ENCODE measurements around the gene CPZ.
"Not testable (repeated sequence)": the region's sequence is repeated elsewhere in the genome, so short reads cannot be mapped to it uniquely, and the experiment has no call there.

The CPZ gene

DNA sequence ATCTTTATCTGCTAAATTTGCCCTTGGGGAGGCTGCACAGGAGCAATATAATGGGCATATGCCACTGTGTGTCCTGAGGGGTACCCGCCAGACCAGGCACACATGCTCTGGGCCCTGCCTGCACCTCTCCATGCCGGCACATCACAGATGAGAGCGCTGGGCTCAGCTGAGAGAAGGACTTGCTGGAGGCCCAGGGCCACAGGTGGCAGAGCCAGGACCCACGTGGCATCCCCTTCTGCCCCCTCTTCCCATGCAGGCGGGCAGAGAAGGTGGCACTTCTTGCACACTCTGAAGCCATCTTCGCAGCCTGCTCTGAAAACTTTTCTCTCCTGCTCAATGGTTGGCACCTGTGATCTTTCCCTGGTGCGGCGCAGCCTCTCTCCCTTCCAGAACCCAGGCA lies 20.1 kb downstream of the CPZ start:
- DNase-seq (ENCODE audit: low read depth) = no peak

DNA sequence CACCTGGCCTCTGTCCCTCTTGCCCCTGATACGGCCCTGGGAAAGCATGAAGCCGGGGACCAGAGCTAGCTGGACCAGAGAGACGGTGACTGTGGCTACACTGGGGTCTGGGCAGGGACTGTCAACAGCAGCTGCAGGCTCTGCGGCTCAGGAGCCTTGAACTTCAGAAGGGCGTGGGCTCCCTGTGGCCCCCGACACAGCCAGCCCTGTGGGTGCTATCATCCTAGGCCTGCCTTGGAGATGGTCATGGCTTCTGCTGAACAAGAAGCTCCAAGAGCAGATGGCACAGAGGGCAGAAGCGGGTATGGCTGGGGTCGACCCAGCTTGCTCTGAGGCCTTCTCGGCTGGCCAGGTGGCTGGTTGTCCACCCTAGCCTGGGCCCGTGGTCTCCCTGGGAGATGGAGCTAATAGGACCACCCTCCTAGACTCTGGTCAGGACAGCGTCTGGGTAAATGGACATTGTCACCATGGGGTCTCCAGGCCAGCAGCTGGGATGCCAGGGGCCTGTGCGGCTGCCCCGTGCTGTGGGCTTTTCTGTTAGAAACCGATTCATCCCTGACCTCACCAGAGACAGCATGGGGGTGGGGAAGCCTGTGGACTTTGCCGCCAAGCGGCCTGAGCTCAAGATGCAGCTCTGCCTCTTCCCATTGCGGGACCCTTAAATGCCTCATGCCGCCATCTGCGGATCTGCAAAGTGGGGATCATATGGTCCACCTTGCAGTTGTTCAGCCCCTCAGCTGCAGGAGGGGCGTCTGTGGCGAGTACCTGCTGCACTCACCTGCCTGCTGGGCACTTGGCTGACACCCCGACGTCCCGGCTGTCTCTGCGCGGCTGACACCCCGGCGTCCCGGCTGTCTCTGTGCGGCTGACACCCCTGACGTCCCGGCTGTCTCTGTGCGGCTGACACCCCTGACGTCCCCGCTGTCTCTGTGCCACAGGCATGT lies 21.1 kb downstream of the CPZ start:
- DNase-seq (ENCODE audit: low read depth) = no peak

DNA sequence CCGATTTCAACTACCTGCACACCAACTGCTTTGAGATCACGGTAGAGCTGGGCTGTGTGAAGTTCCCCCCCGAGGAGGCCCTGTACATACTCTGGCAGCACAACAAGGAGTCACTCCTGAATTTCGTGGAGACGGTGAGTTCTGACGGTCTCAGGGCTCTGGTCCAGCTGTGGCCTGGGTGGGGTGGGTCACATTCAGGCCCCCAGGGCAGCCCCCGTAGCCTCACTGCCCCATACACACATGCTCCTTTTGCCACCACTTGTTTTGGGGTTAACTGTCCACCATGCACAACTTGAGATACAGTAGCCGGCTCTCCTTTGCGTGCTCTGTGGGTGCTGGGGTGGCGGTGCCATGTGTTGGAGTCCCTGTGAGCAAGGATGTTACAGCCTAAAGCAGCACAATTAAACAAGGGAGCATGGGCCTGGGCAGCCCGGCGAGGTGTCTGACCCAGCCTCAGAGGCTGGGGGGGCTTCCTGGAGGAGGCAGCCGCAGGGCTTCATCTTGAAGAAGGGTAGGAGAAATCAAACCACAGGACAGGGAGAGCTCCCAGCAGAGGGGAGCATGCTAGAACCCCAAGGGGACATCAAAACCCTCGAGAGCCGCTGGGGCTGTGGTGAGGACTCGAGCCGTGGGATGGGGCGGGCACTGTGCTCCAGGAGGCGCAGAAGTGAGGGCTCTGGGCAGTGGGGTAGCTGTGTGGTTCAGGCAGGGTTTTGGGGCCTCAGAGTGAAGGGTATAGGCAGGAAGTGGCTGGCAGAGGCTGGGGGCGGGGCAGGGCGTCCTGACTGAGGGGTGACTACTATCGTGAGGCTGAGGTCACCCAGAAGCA lies 22.0 kb downstream of the CPZ start:
- no peak for DNase-seq (ENCODE audit: low read depth)

- DNase-seq (ENCODE audit: low read depth) = no peak
Measured at GRCh38 chr4:8615366-8615765, 22.8 kb downstream of the CPZ start.

GRCh38 chr4:8615921-8616787 lies 23.6 kb downstream of the CPZ start:
- no peak for DNase-seq (ENCODE audit: low read depth)

- DNase-seq (ENCODE audit: low read depth) = no peak
Measured at GRCh38 chr4:8616831-8617230, 24.3 kb downstream of the CPZ start.

GRCh38 chr4:8617486-8618040 lies 25.0 kb downstream of the CPZ start:
- DNase-seq (ENCODE audit: low read depth) = no peak

DNA sequence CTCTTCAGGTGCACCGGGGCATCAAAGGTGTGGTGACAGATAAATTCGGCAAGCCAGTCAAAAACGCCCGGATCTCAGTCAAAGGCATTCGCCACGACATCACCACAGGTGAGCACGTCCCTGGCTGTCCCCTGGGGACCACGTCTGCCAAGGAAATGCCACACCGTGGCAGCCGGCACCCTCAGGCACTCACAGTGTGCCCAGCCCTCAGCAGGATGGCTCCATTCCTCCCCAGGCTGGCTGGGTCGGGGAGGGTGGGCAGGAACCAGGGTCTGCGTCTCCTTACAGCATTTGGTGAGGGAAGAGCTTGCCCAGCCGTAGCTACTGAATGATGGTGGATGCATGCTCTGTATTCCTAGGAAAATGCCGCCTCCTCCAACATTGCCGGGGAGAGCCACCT lies 25.9 kb downstream of the CPZ start:
- DNase-seq (ENCODE audit: low read depth) = no peak

DNA sequence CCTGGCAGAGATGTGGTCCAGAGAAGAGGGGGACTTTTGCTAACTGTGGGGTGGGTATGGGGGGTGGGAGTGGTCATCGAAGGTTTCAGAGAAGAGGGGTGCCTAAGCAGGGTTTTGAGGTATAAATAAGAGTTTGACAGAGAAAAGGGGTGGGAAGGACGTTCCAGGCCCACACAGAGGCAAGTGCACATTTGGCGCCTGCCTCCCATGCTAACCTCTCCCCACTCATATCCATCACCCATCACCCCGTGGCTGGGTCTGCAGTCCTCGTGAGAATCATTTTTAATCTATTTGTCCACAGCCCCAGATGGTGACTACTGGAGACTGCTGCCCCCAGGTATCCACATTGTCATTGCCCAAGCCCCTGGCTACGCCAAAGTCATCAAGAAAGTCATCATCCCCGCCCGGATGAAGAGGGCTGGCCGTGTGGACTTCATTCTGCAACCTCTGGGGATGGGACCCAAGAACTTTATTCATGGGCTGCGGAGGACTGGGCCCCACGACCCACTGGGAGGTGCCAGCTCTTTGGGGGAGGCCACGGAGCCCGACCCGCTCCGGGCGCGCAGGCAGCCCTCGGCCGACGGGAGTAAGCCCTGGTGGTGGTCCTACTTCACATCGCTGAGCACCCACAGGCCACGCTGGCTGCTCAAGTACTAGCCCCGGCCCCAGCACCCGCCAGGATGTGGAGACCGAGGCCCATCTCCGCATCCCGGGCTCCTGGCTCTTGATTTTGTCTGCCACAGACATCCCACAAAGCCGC lies 26.6 kb downstream of the CPZ start:
- no peak for DNase-seq (ENCODE audit: low read depth)

DNA sequence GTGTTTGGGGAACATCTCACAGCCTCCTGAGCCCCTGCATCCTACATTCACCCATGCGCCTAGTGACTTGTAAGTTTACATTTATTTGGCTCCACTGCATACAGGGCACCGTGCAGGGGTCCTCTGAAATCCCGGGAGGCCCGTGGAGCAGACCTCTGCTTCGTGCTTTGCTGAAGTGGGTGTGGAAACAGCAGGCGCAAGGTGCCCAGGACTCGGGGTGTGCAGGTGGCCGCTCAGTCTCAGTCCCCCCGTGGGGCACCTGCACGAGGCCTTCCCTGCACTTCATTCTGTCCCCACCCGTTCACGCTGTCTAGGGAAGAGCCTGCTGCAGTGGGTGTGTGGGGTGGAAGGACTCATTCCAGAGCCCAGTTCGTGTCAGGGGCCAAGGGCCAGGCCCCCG lies 28.6 kb downstream of the CPZ start:
- DNase-seq (ENCODE audit: low read depth) = not testable (repeated sequence)

DNA sequence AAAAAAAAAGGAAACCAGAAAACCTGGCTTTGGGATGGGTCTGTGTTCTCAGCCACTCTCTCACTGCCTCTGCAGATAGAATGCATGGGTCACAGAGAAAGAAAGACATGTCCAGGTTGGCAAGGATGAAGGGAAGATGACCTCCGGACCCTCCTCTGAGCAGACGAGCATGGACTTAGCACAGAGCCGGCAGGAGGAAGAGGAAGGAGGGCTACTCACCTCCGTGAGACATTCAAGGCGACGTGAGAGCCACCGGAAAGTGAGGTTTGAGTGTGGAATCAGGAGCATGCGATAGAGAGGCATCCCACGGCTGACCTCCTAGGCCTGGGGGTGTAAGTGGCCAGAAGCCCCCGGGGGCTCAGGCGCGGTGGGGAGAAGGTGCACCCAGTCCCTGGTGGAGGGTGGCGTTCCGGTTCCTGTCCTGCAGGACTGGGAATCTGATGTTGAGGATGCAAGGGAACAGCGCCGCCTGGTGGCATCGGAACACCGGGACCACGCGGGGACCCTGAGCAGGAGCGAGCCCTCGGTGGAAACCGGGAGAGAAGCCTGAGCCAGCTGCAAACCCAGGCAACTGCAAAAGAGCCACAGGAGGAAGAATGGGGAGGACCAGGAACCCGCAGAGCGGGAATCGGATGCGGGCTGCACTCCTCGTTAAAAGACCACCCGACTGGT lies 32.2 kb downstream of the CPZ start:
- DNase-seq (ENCODE audit: low read depth) = not testable (repeated sequence)

GRCh38 chr4:8630240-8630905 lies 37.8 kb downstream of the CPZ start:
- not testable (repeated sequence) for DNase-seq (ENCODE audit: low read depth)

- DNase-seq (ENCODE audit: low read depth) = not testable (repeated sequence)
Measured at GRCh38 chr4:8631896-8632295, 39.3 kb downstream of the CPZ start.

GRCh38 chr4:8634773-8635172 lies 42.2 kb downstream of the CPZ start:
- DNase-seq (ENCODE audit: low read depth) = not testable (repeated sequence)

DNA sequence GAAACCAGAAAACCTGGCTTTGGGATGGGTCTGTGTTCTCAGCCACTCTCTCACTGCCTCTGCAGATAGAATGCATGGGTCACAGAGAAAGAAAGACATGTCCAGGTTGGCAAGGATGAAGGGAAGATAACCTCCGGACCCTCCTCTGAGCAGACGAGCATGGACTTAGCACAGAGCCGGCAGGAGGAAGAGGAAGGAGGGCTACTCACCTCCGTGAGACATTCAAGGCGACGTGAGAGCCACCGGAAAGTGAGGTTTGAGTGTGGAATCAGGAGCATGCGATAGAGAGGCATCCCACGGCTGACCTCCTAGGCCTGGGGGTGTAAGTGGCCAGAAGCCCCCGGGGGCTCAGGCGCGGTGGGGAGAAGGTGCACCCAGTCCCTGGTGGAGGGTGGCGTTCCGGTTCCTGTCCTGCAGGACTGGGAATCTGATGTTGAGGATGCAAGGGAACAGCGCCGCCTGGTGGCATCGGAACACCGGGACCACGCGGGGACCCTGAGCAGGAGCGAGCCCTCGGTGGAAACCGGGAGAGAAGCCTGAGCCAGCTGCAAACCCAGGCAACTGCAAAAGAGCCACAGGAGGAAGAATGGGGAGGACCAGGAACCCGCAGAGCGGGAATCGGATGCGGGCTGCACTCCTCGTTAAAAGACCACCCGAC lies 43.5 kb downstream of the CPZ start:
- DNase-seq (ENCODE audit: low read depth) = not testable (repeated sequence)

- no peak for DNase-seq (ENCODE audit: low read depth)
Measured at GRCh38 chr4:8637456-8637984, 45.0 kb downstream of the CPZ start.

DNA sequence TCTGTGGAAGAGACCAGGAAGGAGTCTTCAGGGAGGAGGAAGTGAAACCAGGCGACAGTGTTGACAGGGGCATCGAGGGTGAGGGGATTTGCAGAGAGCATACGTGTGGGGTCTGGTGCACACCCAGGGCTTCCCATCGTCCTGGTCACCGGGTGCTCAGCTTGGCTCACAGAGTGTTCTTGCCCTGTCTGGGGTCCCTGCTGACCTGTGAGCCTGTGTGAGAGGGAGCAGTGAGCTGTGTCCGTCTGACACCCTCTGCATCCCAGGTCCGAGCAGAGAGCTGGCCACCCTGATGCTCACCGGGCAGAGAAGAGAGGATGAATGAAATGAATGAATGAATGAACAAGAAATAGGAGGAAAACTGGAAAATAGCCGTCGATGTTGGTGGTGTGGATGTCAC lies 46.5 kb downstream of the CPZ start:
- no peak for DNase-seq (ENCODE audit: low read depth)

DNA sequence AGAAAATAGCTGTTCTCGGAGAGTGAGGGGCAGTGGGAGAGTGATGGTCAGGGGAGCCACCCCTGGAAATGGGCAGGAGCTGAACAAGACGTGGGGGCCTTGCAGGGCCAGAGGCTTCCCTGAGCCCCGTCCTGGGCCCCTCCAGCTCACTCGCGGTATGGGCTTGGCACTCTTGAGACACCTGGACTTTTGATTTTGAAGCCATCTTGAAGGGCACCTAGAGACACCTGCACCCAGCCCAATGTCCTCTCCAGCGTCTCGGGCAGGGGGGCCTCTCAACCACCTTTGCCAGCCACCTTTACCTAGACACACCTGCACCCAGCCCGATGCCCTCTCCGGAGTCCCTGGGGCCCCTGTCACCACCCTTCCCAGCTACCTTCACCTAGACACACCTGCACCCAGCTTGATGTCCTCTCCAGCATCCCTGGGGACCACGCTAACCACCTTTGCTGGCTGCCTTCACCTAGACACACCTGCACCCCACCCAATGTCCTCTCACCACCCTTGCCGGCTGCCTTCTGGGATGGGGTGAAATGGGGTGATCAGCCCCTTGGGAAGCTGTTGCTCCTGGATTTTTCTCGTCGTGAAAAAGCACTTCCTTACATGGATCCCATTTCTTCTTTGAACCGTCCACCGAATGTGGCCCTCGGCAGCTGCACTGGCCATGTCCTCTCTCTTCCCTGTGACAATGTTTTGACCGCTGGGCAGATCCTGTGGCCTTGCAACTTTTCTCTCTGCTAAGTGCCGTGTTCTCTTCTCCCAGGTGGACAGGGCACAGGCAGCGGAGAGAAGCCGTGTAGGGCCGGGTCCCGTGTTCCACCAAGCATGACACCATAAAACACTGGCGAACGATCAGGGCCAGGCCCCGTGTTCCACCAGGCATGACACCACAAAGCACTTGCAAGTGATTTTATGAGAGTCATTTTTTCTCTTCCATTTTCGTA lies 47.5 kb downstream of the CPZ start:
- no peak for DNase-seq (ENCODE audit: low read depth)
